ENCODE results near the gene ZNF230. TPM values are rescaled to one million over a fixed set of nuclear protein-coding genes. Genes with fewer than 3 reads are reported as not detected.

ZNF230 gene
- total RNA-seq, 2 experiments from 2014 or later: 1.6 to 1.8 TPM

DNA sequence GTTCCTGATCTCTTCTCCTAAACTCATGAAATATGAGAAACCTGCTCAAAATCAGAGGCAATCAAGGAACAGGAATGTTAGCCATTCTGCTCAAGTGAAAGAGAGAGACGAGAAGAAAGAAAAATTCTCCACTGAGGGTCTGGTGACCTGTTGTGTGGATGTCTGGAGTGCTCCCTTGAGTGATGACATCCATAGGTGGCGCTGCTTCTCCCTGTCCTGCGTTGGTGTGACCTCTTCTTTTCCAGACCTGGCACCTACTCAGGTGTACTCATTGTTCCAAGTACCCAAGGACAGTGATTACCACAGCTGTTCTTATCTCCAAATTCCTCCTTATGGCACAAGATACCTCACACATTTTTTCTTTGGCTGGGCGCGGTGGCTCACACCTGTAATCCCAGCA lies 53.1 kb downstream of the ZNF230 start:
- Histone ChIP-seq H3K9me2 (ENCODE audit: insufficient read depth, low read length) (no peaks in the 10 kb centered on the region), H4K20me1 (ENCODE audit: insufficient read depth, low read length) (no peaks in the 10 kb centered on the region), H3K9me3 (ENCODE audit: low read length) (no peaks in the 10 kb centered on the region), H3K4me3 (ENCODE audit: low read depth, low read length, poor library complexity, severe bottlenecking) (no peak overlapping the region), H3K4me2 (ENCODE audit: low read length) (no peak overlapping the region), H3K4me1 (ENCODE audit: insufficient read depth, low read length, poor library complexity, severe bottlenecking) (no peaks in the 10 kb centered on the region), H3K79me2 (ENCODE audit: insufficient read depth, low read depth, low read length) (no peaks in the 10 kb centered on the region), H3K27ac (ENCODE audit: low read depth, low read length, poor library complexity, severe bottlenecking) (no peak overlapping the region), H3K36me3 (ENCODE audit: insufficient read depth, low read length) (no peaks in the 10 kb centered on the region), H2AFZ (ENCODE audit: low read length) (no peak overlapping the region)
- no TSS peak for BruUV-seq (replicated peaks)
- no peak for DNase-seq (ENCODE audit: low spot score)
- CTCF ChIA-PET (ENCODE audit: unreplicated experiment): no interaction called here
- POLR2A ChIA-PET: interaction anchor here (0.7 kb wide), 1 partner anchor 1604 kb away, joined by 5 read pairs; no protein-coding TSS in a partner anchor
- TF ChIP-seq, protein P1, sequence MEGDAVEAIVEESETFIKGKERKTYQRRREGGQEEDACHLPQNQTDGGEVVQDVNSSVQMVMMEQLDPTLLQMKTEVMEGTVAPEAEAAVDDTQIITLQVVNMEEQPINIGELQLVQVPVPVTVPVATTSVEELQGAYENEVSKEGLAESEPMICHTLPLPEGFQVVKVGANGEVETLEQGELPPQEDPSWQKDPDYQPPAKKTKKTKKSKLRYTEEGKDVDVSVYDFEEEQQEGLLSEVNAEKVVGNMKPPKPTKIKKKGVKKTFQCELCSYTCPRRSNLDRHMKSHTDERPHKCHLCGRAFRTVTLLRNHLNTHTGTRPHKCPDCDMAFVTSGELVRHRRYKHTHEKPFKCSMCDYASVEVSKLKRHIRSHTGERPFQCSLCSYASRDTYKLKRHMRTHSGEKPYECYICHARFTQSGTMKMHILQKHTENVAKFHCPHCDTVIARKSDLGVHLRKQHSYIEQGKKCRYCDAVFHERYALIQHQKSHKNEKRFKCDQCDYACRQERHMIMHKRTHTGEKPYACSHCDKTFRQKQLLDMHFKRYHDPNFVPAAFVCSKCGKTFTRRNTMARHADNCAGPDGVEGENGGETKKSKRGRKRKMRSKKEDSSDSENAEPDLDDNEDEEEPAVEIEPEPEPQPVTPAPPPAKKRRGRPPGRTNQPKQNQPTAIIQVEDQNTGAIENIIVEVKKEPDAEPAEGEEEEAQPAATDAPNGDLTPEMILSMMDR (conservative IDR thresholded peaks at IDR 0.05; ENCODE audit: low read length): peak; percentile 31; the same call in 1 of the 2 replicates
- no peak for TF ChIP-seq EZH2phosphoT487 (IDR thresholded peaks at IDR 0.05; ENCODE audit: borderline replicate concordance, low read depth, low read length)
- intact Hi-C loops (cut with micrococcal nuclease; ENCODE audit: unreplicated experiment): no loop called here

DNA sequence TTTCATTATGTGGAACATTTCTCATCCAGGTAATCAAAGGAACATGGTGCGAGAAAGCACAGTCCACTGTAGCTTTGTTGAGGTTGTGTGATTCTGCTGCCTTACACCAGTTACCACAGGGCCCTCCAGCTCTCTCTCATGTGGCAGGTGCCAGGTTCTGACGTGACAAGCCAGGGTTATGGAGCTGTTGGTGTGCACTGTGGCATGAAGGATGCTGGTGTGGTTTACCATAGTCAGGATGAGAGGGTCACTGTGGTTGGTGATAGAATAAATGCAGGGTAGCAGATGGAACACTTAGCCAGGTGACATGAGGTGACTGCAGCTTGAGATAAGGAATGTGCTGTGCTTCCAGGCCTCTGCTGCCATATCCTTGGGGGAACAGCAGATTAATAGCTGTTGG lies 56.5 kb downstream of the ZNF230 start:
- no peaks in the 10 kb centered on the region for H3K9me3 ChIP-seq (ENCODE audit: low read length)
- DNase-seq (ENCODE audit: low spot score): no peak
- POLR2A ChIA-PET: no interaction called here
- intact Hi-C loops (cut with micrococcal nuclease; ENCODE audit: unreplicated experiment): no loop called here
- no peaks in the 10 kb centered on the region for H3K79me2 ChIP-seq (ENCODE audit: insufficient read depth, low read depth, low read length)
- no peaks in the 10 kb centered on the region for H4K20me1 ChIP-seq (ENCODE audit: insufficient read depth, low read length)
- H3K4me1 ChIP-seq (ENCODE audit: insufficient read depth, low read length, poor library complexity, severe bottlenecking): no peaks in the 10 kb centered on the region
- no peak overlapping the region for H3K4me3 ChIP-seq (ENCODE audit: low read depth, low read length, poor library complexity, severe bottlenecking)
- H2AFZ ChIP-seq (ENCODE audit: low read length): no peak overlapping the region
- H3K36me3 ChIP-seq (ENCODE audit: insufficient read depth, low read length): no peaks in the 10 kb centered on the region
- no peak overlapping the region for H3K27ac ChIP-seq (ENCODE audit: low read depth, low read length, poor library complexity, severe bottlenecking)
- TF ChIP-seq, protein P1 (conservative IDR thresholded peaks at IDR 0.05; ENCODE audit: low read length): no peak
- TF ChIP-seq EZH2phosphoT487 (IDR thresholded peaks at IDR 0.05; ENCODE audit: borderline replicate concordance, low read depth, low read length): no peak
- H3K9me2 ChIP-seq (ENCODE audit: insufficient read depth, low read length): no peaks in the 10 kb centered on the region
- CTCF ChIA-PET (ENCODE audit: unreplicated experiment): no interaction called here
- no peak overlapping the region for H3K4me2 ChIP-seq (ENCODE audit: low read length)
- BruUV-seq (replicated peaks): no TSS peak

DNA sequence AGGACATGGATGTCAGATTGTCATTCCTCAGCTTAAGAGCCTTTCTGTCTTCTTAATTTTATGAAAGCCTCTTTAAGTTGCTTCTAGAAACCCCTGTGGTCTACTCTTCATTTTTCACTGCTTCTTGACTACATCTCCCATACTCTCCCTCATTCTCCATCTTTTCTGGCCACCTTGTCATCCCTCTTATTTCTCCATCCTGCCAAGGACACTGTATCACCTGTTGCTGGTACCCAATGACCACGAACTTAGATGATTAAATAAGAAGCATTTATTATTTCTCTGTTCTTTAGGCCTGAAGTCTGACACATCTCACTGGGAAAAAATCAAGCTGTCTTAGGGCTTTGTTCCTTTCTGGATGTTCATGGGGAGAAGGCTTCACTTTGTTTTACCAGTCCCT lies 58.3 kb downstream of the ZNF230 start:
- intact Hi-C loops (cut with micrococcal nuclease; ENCODE audit: unreplicated experiment): no loop called here
- POLR2A ChIA-PET: no interaction called here

More for the DNA sequence above, 58.3 kb downstream of the ZNF230 start:
- Histone ChIP-seq H3K27ac (ENCODE audit: low read depth, low read length, poor library complexity, severe bottlenecking) (no peak overlapping the region), H3K4me3 (ENCODE audit: low read depth, low read length, poor library complexity, severe bottlenecking) (no peak overlapping the region), H3K9me2 (ENCODE audit: insufficient read depth, low read length) (no peaks in the 10 kb centered on the region), H2AFZ (ENCODE audit: low read length) (no peak overlapping the region), H3K36me3 (ENCODE audit: insufficient read depth, low read length) (no peaks in the 10 kb centered on the region), H3K4me2 (ENCODE audit: low read length) (no peak overlapping the region), H4K20me1 (ENCODE audit: insufficient read depth, low read length) (no peaks in the 10 kb centered on the region), H3K9me3 (ENCODE audit: low read length) (no peaks in the 10 kb centered on the region), H3K4me1 (ENCODE audit: insufficient read depth, low read length, poor library complexity, severe bottlenecking) (no peaks in the 10 kb centered on the region), H3K79me2 (ENCODE audit: insufficient read depth, low read depth, low read length) (no peaks in the 10 kb centered on the region)
- CTCF ChIA-PET (ENCODE audit: unreplicated experiment): no interaction called here
- TF ChIP-seq EZH2phosphoT487 (IDR thresholded peaks at IDR 0.05; ENCODE audit: borderline replicate concordance, low read depth, low read length): no peak
- TF ChIP-seq, protein P1 (conservative IDR thresholded peaks at IDR 0.05; ENCODE audit: low read length): no peak
- no TSS peak for BruUV-seq (replicated peaks)
- DNase-seq (ENCODE audit: low spot score): no peak

Small RNA genes within 50 kb of the gene (small RNA-seq; reads per million reads assigned to genes)
- not detected for gene AC006213.5

Other genes with a start within 250 kb of the ZNF230 start
- 49.1 and 65.6 TPM in 2 replicates for gene SMG9, start 248.0 kb upstream of the ZNF230 start, total RNA-seq (2014; rRNA removed; shearing (Covaris generic))
- gene SMG9, start 248.0 kb upstream of the ZNF230 start, total RNA-seq (2022): 75.5 and 83.1 TPM in 2 replicates
- gene KCNN4, start 222.0 kb upstream of the ZNF230 start, total RNA-seq (2014; rRNA removed; shearing (Covaris generic)): 31.3 and 39.7 TPM in 2 replicates
- gene KCNN4, start 222.0 kb upstream of the ZNF230 start, total RNA-seq (2022): 39.3 and 40.0 TPM in 2 replicates
- gene LYPD5, start 200.5 kb upstream of the ZNF230 start, total RNA-seq (2014; rRNA removed; shearing (Covaris generic)): not detected in 2 replicates
- not detected in 2 replicates for gene LYPD5, start 200.5 kb upstream of the ZNF230 start, total RNA-seq (2022)
- gene ZNF283, start 175.6 kb upstream of the ZNF230 start, total RNA-seq (2014; rRNA removed; shearing (Covaris generic)): 4.3 and 4.8 TPM in 2 replicates
- gene ZNF283, start 175.6 kb upstream of the ZNF230 start, total RNA-seq (2022): 1.9 and 2.8 TPM in 2 replicates
- gene ZNF404, start 119.0 kb upstream of the ZNF230 start, total RNA-seq (2014; rRNA removed; shearing (Covaris generic)): not detected in 2 replicates
- gene ZNF404, start 119.0 kb upstream of the ZNF230 start, total RNA-seq (2022): not detected in 2 replicates
- gene ZNF45, start 67.7 kb upstream of the ZNF230 start, total RNA-seq (2014; rRNA removed; shearing (Covaris generic)): 14.5 and 15.3 TPM in 2 replicates
- gene ZNF45, start 67.7 kb upstream of the ZNF230 start, total RNA-seq (2022): 9.7 and 12.7 TPM in 2 replicates
- gene ZNF221, start 51.7 kb upstream of the ZNF230 start, total RNA-seq (2014; rRNA removed; shearing (Covaris generic)): 0.21 and 0.28 TPM in 2 replicates
- gene ZNF221, start 51.7 kb upstream of the ZNF230 start, total RNA-seq (2022): not detected in 2 replicates
- gene ZNF155, start 18.8 kb upstream of the ZNF230 start, total RNA-seq (2014; rRNA removed; shearing (Covaris generic)): not detected in 2 replicates
- not detected in 2 replicates for gene ZNF155, start 18.8 kb upstream of the ZNF230 start, total RNA-seq (2022)
- gene ZNF222, start 22.4 kb downstream of the ZNF230 start, total RNA-seq (2014; rRNA removed; shearing (Covaris generic)): not detected in 2 replicates
- not detected in 2 replicates for gene ZNF222, start 22.4 kb downstream of the ZNF230 start, total RNA-seq (2022)
- gene ZNF223, start 49.1 kb downstream of the ZNF230 start, total RNA-seq (2014; rRNA removed; shearing (Covaris generic)): not detected in 2 replicates
- not detected in 2 replicates for gene ZNF223, start 49.1 kb downstream of the ZNF230 start, total RNA-seq (2022)
- gene ZNF284, start 69.2 kb downstream of the ZNF230 start, total RNA-seq (2014; rRNA removed; shearing (Covaris generic)): not detected in 2 replicates
- not detected in 2 replicates for gene ZNF284, start 69.2 kb downstream of the ZNF230 start, total RNA-seq (2022)
- 17.5 and 20.4 TPM in 2 replicates for gene ZNF224, start 91.4 kb downstream of the ZNF230 start, total RNA-seq (2014; rRNA removed; shearing (Covaris generic))
- gene ZNF224, start 91.4 kb downstream of the ZNF230 start, total RNA-seq (2022): 20.2 and 21.5 TPM in 2 replicates
- gene ZNF225, start 110.4 kb downstream of the ZNF230 start, total RNA-seq (2014; rRNA removed; shearing (Covaris generic)): 2.4 and 3.5 TPM in 2 replicates
- 4.1 and 6.1 TPM in 2 replicates for gene ZNF225, start 110.4 kb downstream of the ZNF230 start, total RNA-seq (2022)
- gene ZNF234, start 138.6 kb downstream of the ZNF230 start, total RNA-seq (2014; rRNA removed; shearing (Covaris generic)): not detected in 2 replicates
- not detected in 2 replicates for gene ZNF234, start 138.6 kb downstream of the ZNF230 start, total RNA-seq (2022)
- gene ZNF226, start 162.1 kb downstream of the ZNF230 start, total RNA-seq (2014; rRNA removed; shearing (Covaris generic)): 14.6 and 14.7 TPM in 2 replicates
- 17.9 and 24.0 TPM in 2 replicates for gene ZNF226, start 162.1 kb downstream of the ZNF230 start, total RNA-seq (2022)
- gene ZNF227, start 209.6 kb downstream of the ZNF230 start, total RNA-seq (2014; rRNA removed; shearing (Covaris generic)): 16.8 and 20.1 TPM in 2 replicates
- 18.5 and 21.2 TPM in 2 replicates for gene ZNF227, start 209.6 kb downstream of the ZNF230 start, total RNA-seq (2022)